NCI-H1105 treated with DMSO at 0.1 percent for 48 hours (cell line): ENCODE measurements around the gene TNS3.

ENCODE experiments used
- DNase-seq: peaks from one replicate; lab custom pipeline; 2025; lab: John Stamatoyannopoulos, UW

The TNS3 gene

GRCh38 chr7:47368190-47368812, 213.6 kb downstream of the TNS3 start:
- DNase-seq = no peak

- no peak for DNase-seq
Measured at GRCh38 chr7:47367369-47367768, 214.5 kb downstream of the TNS3 start.

- DNase-seq = no peak
Measured at GRCh38 chr7:47366960-47367359, 215.0 kb downstream of the TNS3 start.

GRCh38 chr7:47366211-47366610, 215.7 kb downstream of the TNS3 start:
- DNase-seq = no peak

GRCh38 chr7:47362984-47363383, 218.9 kb downstream of the TNS3 start:
- DNase-seq = no peak

GRCh38 chr7:47361746-47362215, 220.1 kb downstream of the TNS3 start:
- no peak for DNase-seq

GRCh38 chr7:47361236-47361635, 220.7 kb downstream of the TNS3 start:
- no peak for DNase-seq

GRCh38 chr7:47360301-47360900, 221.5 kb downstream of the TNS3 start:
- no peak for DNase-seq

GRCh38 chr7:47358944-47359588, 222.8 kb downstream of the TNS3 start:
- no peak for DNase-seq

- no peak for DNase-seq
Measured at GRCh38 chr7:47358357-47358756, 223.6 kb downstream of the TNS3 start.

- no peak for DNase-seq
Measured at GRCh38 chr7:47357863-47358262, 224.0 kb downstream of the TNS3 start.

- DNase-seq = no peak
Measured at GRCh38 chr7:47357361-47357760, 224.6 kb downstream of the TNS3 start.

- no peak for DNase-seq
Measured at GRCh38 chr7:47356261-47356660, 225.7 kb downstream of the TNS3 start.

- DNase-seq = no peak
Measured at GRCh38 chr7:47355684-47356083, 226.2 kb downstream of the TNS3 start.

- no peak for DNase-seq
Measured at GRCh38 chr7:47354831-47355541, 226.9 kb downstream of the TNS3 start.

GRCh38 chr7:47354071-47354470, 227.8 kb downstream of the TNS3 start:
- no peak for DNase-seq

GRCh38 chr7:47352394-47352968, 229.4 kb downstream of the TNS3 start:
- no peak for DNase-seq

- DNase-seq = no peak
Measured at GRCh38 chr7:47351233-47352154, 230.4 kb downstream of the TNS3 start.

- DNase-seq = no peak
Measured at GRCh38 chr7:47350425-47350824, 231.5 kb downstream of the TNS3 start.

- DNase-seq = no peak
Measured at GRCh38 chr7:47349401-47349800, 232.5 kb downstream of the TNS3 start.

GRCh38 chr7:47347816-47348385, 234.0 kb downstream of the TNS3 start:
- DNase-seq = no peak
